CD4-positive, alpha-beta T cell treated with Interleukin-4 for 4 hours (primary cell): Measurements from ENCODE around the gene KNG1.

Source experiments
- DNase-seq: peaks from one replicate; pipeline ENCODE4 v3.0.0-alpha.2; 2020

The KNG1 gene

GRCh38 chr3:186713499-186713898 lies 3.7 kb upstream of the KNG1 start:
- DNase-seq: no peak

GRCh38 chr3:186719945-186720739 lies 3.0 kb downstream of the KNG1 start:
- no peak for DNase-seq

- no peak for DNase-seq
Observed at GRCh38 chr3:186722457-186722856, 5.3 kb downstream of the KNG1 start.

GRCh38 chr3:186724911-186725310 lies 7.8 kb downstream of the KNG1 start:
- DNase-seq: no peak

GRCh38 chr3:186732169-186732766 lies 15.1 kb downstream of the KNG1 start:
- DNase-seq: no peak

- no peak for DNase-seq
Observed at GRCh38 chr3:186742618-186743380, 25.6 kb downstream of the KNG1 start.

- DNase-seq: no peak
Observed at GRCh38 chr3:186743666-186744065, 26.5 kb downstream of the KNG1 start.

- peak; percentile 3 for DNase-seq
Observed at GRCh38 chr3:186746008-186746407, 28.8 kb downstream of the KNG1 start.

GRCh38 chr3:186750316-186750715 lies 33.2 kb downstream of the KNG1 start:
- no peak for DNase-seq

- no peak for DNase-seq
Observed at GRCh38 chr3:186751480-186751879, 34.3 kb downstream of the KNG1 start.

GRCh38 chr3:186754006-186754405 lies 36.8 kb downstream of the KNG1 start:
- no peak for DNase-seq

- DNase-seq: no peak
Observed at GRCh38 chr3:186754871-186755270, 37.7 kb downstream of the KNG1 start.

- no peak for DNase-seq
Observed at GRCh38 chr3:186757214-186757613, 40.1 kb downstream of the KNG1 start.

GRCh38 chr3:186757686-186758220 lies 40.6 kb downstream of the KNG1 start:
- DNase-seq: no peak

GRCh38 chr3:186759231-186759930 lies 42.2 kb downstream of the KNG1 start:
- DNase-seq: no peak

- DNase-seq: no peak
Observed at GRCh38 chr3:186760141-186760833, 43.1 kb downstream of the KNG1 start.

- no peak for DNase-seq
Observed at GRCh38 chr3:186760897-186761447, 43.8 kb downstream of the KNG1 start.

GRCh38 chr3:186772281-186772694 lies 55.1 kb downstream of the KNG1 start:
- DNase-seq: no peak

GRCh38 chr3:186772701-186773417 lies 55.7 kb downstream of the KNG1 start:
- peak; percentile 62 for DNase-seq

- no peak for DNase-seq
Observed at GRCh38 chr3:186775999-186776398, 58.8 kb downstream of the KNG1 start.

- DNase-seq: no peak
Observed at GRCh38 chr3:186779204-186779603, 62.0 kb downstream of the KNG1 start.
